Right lung (tissue), 5 donors: ENCODE results near the gene SLC16A10. TPM values are rescaled to one million over a fixed set of nuclear protein-coding genes. Genes with fewer than 3 reads are reported as not detected.
"Not testable (repeated sequence)": the region's sequence is repeated elsewhere in the genome, so short reads cannot be mapped to it uniquely, and the experiment has no call there.

Experiments
- DNase-seq, 2 donors: peaks; one replicate each; pipeline ENCODE4 v3.0.0-alpha.2; 2013
- polyA plus RNA-seq, 5 donors: library from polyadenylated mRNA; unstranded; fragments of 120-200 nt; gene quantifications; one replicate each; pipeline versions ENCODE4 v1.2.1 to v1.2.3, GENCODE V29; 2013; ENCODE audit warnings: inconsistent platforms in 1 of 5, low replicate concordance in 1 of 5; ENCODE audit not compliant: insufficient read length in 5 of 5, insufficient read depth in 1 of 5

SLC16A10 gene
- polyA plus RNA-seq, 5 donors, result 4.3 to 7.4 (median 6.3) TPM

DNA sequence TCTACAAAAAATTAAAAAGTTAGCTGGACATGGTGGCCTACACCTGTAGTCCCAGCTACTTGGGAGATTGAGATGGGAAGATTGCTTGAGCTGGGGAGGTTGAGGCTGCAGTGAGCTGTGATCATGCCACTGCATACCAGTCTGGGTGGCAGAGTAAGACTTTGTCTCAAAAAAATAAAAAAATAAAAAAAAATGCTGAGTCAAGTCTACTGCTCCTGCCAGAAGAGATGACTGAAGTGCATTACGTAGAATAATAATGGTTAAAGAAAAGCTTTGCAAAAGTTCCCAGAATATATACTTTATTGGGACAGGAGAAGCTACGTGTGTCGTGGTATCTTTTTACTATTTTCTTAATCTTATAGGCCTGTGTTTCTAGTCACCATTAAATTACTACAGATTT is 125.3 kb downstream of the SLC16A10 start:
- no peak for DNase-seq

DNA sequence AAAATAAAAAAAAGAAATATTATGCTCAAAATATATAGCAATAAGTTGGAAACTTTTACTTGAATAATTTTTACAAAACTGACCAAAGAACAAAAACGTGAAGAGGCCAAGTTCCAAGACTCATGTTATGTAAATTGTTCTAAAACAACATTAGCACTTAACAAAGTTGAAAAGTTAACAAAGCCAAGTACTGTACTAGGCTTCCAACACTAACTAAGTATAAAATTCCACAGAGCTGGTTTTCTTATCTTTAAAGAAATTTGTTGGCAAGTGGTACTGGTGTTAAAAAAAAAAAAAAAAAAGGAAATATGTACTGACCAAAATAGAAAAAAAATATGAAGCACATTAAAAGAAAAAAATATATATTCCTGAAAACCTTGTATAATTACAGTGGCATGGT is 127.8 kb downstream of the SLC16A10 start:
- DNase-seq, result peak in 1 of 2 donors; percentile 24

DNA sequence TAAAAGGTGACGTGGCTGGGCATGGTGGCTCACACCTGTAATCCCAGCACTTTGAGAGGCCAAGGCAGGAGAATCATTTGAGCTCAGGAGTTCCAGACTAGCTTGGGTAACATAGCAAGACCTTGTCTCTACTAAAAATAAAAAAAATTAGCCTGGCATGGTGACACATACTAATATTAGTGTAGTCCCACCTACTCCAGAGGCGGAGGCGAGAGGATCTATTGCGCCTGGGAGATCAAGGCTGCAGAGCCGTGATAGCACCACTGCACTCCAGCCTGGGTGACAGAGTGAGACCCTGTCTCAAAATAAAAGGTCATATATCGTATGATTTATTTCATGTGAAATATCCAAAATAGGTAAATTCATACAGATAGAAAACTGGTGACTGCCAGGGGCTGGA is 132.5 kb downstream of the SLC16A10 start:
- DNase-seq, result no peak

DNA sequence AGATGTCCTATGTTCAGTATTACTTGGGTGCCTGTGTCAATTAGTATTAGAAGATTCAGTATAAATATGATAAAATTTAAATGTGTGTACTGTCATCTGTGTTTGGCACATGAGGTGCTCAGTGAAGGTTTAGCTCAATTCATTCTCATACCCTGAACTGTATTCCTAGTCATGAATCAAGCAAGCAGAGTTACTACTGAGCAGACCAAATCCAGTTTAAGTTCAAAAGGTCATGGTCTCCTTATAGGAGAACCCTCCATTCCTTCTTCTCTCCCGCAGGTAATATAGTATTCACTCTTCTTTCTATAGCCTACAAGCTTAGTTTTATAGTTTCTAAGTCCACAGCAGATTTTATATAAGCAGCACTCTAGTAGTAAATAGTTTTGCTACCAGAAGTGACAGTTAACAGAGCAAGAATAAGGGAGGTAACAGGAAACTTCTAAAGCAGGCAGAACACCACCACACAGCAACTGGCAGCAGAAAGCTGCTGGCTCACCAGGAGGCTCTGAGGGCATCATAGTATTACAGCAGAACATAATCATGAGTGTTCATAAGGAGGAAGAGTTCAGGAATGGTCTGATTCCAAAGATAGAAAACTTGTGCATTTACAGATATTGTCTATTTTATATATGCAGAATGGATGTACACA is 133.2 kb downstream of the SLC16A10 start:
- no peak for DNase-seq

GRCh38 chr6:111221804-111222203 is 134.5 kb downstream of the SLC16A10 start:
- DNase-seq, result no peak

DNA sequence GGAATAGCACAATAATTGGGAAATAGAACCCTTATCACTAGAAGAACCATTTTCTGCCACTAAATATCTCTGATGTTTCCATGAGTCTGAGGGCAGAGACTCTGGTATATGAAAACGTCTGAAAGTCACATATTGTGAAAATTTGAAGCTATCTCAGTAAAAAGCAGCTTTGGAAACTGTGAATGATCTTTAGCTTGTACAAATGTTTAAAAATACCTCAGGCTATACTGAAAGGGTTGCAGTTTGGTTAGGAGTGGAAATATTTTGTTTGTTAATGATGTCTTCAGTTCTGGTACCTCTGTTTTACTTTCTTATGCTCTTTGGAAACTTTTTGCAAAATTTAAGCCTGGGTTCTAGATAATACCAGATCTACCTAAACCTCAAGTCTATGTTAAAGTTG is 135.0 kb downstream of the SLC16A10 start:
- DNase-seq, result no peak

DNA sequence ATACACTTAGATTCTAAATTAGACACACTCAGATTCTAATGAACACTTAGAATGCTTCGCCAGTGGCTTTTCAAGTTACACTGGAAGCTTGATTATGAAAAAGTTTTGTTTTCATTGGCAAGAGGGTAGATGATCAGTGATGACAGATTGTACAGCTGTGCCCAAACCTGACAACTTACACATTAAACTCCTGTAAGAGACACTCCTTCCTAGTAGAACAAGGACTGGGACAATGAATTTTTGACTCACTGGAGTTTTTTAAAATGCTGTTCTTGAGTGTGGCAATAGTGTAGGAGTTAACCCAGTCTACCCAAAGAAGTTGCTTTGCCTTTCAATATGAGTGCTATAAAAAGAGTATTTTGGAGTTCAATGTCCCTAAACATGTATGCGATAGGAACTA is 140.8 kb downstream of the SLC16A10 start:
- no peak for DNase-seq

GRCh38 chr6:111230351-111231089 is 143.2 kb downstream of the SLC16A10 start:
- DNase-seq, result peak; percentile 56 to 66

- DNase-seq, result no peak
Observed at GRCh38 chr6:111231090-111231459, 143.8 kb downstream of the SLC16A10 start.

DNA sequence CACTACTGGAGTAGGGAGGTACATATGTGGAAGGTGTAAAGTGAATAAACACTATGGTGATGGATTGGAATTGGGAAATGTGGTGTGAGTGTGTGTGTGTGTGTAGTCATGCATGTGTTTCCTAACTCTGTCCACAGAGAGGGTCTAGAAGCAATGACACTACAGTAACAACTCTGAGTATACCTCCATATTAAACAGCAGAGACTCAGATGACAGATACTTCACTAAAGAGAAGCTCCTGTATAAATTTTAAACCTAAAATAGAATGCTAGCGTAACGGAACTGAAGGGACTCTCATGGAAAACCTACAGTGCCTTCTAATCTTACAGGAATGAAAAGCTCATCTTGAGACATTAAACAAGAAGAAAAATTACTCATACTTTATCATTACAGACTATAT is 150.5 kb downstream of the SLC16A10 start:
- DNase-seq, result no peak

DNA sequence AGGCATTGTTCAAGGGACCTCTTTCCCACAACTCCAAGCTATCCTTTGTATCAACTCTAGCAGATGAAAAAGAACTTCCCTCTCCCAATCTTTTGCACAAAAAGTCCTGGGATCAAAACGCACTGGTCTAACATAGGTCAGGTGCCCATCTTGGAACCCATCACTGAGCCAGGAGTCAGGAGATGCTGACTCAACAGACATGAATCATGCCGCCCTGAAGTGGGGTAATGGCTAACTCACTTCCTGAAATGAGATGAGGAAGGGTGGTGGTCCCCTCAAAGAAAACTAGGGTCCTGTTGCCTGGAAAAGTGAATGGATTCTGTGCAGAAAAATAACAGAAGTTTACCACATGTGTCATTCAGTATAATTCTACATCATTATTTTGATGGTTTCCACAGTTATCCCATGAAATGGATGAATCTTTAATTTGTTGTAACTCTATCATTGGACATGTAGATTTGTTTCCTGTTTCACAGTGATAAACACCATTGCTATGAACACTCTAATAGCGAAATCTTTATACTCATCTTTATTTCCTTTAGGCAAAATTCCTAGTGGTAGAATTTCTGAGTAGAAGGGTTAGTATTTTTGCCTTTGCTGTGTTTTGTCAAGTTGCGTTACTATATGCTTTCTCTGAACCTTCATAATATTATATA is 151.3 kb downstream of the SLC16A10 start:
- no peak for DNase-seq

DNA sequence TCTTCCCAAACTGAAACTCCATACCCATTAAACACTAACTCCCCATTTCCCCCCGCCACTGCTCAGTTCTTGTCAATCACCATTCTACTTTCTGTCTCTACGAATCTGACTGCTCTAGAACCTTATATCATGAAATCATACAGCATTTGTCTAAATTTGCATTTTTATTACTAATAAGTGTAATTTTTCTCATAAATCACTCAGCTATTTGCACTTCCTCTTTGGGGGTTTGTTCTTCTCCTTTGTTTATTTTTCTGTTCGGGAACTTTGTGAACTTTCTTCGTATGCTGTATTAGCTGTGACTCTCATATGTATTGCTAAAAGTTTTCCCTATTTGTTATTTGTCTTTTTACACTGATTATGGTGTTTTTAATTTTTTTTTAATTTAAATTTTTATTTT is 152.2 kb downstream of the SLC16A10 start:
- no peak for DNase-seq

GRCh38 chr6:111242452-111242851 is 155.1 kb downstream of the SLC16A10 start:
- DNase-seq, result no peak

DNA sequence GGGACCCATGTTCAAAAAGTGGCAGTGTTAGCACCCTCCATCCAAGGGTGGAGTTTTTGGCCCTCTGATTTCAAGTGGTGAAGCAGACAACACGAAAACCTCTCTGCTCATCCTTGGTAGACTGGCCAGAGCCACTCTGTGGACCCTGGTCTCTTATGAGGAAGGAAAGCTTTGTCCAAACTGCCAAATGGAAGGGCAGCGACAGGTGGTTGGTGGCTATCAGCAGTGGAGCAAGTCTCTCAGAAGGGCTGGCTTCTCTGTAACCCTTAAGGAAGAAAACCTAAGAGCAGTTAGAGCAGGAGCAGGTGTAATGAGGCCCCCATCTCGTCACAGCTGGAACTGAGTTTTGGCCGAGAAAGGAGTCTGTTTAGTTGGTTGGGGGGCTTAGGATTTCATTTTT is 155.8 kb downstream of the SLC16A10 start:
- DNase-seq, result no peak

DNA sequence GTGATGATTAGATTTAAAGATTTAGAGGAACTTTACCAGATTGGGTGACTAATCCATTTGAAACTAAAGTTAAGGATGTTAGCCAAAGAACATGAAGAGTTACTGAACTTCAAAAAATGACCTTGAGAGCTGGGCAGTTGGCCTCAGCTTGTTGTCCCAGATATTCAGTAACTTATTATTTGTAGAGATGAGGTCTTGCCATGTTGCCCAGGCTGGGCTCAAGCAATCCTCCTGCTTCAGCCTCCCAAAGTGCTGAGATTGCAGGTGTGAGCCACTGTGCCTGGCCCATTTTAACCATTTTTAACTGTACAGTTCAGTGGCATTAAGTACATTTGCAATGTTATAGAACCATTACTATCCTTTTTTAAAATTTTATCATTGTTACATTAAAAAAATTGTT is 161.5 kb downstream of the SLC16A10 start:
- DNase-seq, result no peak

GRCh38 chr6:111250791-111251354 is 163.6 kb downstream of the SLC16A10 start:
- DNase-seq, result no peak

DNA sequence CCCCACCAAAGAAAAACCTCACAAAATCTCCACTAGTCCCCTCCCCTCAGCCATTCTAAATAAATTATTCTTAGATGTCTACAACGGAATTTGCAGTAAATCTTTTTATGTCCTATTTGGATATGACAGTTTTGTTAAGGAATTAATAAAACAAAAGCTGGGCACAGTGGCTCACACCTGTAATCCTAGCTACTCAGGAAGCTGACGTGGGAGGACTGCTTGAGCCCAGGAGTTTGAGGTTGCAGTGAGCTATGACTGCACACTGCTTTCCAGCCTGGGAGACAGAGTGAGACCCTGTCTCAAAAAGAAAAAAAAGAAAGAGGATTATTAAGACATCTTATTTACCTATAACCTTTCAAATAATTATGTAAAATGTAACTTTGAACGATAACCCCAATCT is 165.4 kb downstream of the SLC16A10 start:
- DNase-seq, result no peak

GRCh38 chr6:111254004-111254778 is 166.9 kb downstream of the SLC16A10 start:
- no peak for DNase-seq

DNA sequence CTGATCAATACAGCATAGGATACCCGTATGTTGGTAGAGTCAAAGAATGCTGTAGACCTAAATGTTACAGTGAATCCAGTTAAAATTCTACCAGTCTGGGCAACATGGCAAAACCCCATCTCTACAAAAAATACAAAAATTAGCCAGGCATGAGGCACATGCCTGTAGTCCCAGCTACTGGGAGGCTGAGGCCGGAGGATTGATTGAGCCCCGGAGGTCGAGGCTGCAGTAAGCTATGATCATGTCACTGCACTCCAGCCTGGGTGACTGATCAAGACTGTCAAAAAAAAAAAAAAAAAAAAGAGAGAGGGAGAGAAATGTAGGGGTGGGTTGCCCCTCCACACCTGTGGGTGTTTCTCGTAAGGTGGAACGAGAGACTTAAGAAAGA is 167.5 kb downstream of the SLC16A10 start:
- no peak for DNase-seq

DNA sequence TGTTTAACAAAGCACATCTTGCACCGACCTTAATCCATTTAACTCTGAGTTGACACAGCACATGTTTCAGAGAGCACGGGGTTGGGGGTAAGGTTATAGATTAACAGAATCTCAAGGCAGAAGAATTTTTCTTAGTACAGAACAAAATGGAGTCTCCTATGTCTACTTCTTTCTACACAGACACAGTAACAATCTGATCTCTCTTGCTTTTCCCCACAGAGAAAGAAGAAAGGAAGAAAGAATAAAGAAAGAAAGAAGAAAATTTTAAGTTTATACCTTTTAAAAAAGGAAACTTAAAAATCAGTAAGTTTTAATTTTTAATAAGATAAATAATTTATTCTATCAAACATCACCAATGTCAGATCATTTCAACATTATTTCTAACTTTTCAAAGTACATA is 168.5 kb downstream of the SLC16A10 start:
- DNase-seq, result not testable (repeated sequence)

- DNase-seq, result no peak
Observed at GRCh38 chr6:111256646-111257045, 169.3 kb downstream of the SLC16A10 start.

DNA sequence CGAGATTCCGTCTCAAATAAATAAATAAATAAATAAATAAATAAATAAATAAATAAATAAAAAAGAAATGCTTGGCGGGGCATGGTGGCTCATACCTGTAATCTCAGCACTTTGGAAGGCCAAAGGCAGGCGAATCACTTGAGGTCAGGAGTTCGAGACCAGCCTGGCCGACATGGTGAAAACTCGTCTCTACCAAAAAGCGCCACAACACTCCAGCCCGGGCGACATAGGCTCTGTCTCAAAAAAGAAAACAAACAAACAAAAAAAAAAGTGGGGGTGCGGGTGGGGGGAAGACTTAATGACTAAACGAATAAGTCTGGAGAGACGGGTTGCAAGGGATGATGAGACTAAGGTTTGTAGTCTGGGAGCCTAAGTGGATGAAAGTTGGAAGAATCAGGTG is 170.7 kb downstream of the SLC16A10 start:
- no peak for DNase-seq
